K562 (cell line): Measurements from ENCODE around the gene FAM186B. TPM values are rescaled to one million over a fixed set of nuclear protein-coding genes. Genes with fewer than 3 reads are reported as not detected.

ENCODE experiments used
- ATAC-seq: fragments of 200-7000 bp; cut with Tn5 transposase; 3 replicates; pipeline ENCODE4 v1.9.1; 2020; ENCODE audit warnings: moderate library complexity
- BruUV-seq: library from RNA; stranded (reverse); fragments of 400-500 nt; replicated peaks from 2 replicates; lab custom pipeline; 2021; lab: Mats Ljungman, UMichigan
- CTCF ChIA-PET: fragments of 300-600 bp; formaldehyde crosslinking; extraction: SDS; loops from one replicate; lab custom pipeline; 2021; ENCODE audit warnings: low intra/inter-chr PET ratio; lab: Yijun Ruan, JAX
- POLR2A ChIA-PET: fragments of 300-600, 350-650 bp; sonication (Branson Sonifier 250); formaldehyde crosslinking; extraction: SDS; loops from one replicate; lab custom pipeline; 2021; ENCODE audit warnings: antibody characterized with exemption, inconsistent platforms; lab: Yijun Ruan, JAX
- DNase-seq, 4 experiments: peaks; one replicate each; pipeline versions ENCODE4 v3.0.0 to v3.0.0-alpha.2; 2011 to 2018; ENCODE audit warnings: low spot score in 3 of 4, mixed read lengths in 3 of 4; ENCODE audit errors: extremely low read depth in 1 of 4
- FAIRE-seq: peaks from 2 replicates; lab custom pipeline; 2011; peaks lifted over from hg19 to GRCh38; lab: Jason Lieb, UNC
- H2AFZ ChIP-seq: 2 replicates; pipeline ENCODE4 v1.6.0; 2011; ENCODE audit warnings: low read depth, low read length, control low read depth, inconsistent platforms
- H3K27ac ChIP-seq: fragments of 200-600 bp; 3 replicates; pipeline ENCODE4 v1.8.0; 2011; ENCODE audit warnings: low read depth, mild to moderate bottlenecking, control low read depth, inconsistent platforms, low read length, moderate library complexity, mixed read lengths; ENCODE audit errors: extremely low read depth
- H3K27me3 ChIP-seq, 2 experiments: fragments of 300-600 bp in 1 of 2; 2 replicates in 1 of 2; 3 replicates in 1 of 2; pipeline versions ENCODE4 v1.6.0 to v1.8.0; 2011; ENCODE audit warnings: inconsistent platforms in 2 of 2, low read length in 2 of 2, mild to moderate bottlenecking in 1 of 2, mixed read lengths in 1 of 2, moderate library complexity in 1 of 2; ENCODE audit not compliant: control insufficient read depth in 2 of 2, insufficient read depth in 2 of 2
- H3K36me3 ChIP-seq: fragments of 300-600 bp; 3 replicates; pipeline ENCODE4 v1.8.0; 2011; ENCODE audit warnings: mild to moderate bottlenecking, low read length, inconsistent platforms; ENCODE audit not compliant: control insufficient read depth, insufficient read depth
- H3K4me1 ChIP-seq, 2 experiments: fragments of 200-600 bp in 1 of 2; replicated peaks in 1 of 2; 2 replicates in 1 of 2; 3 replicates in 1 of 2; pipeline versions ENCODE4 v1.5.1 to v1.8.0; 2011; ENCODE audit warnings: inconsistent platforms in 2 of 2, low read length in 2 of 2, mild to moderate bottlenecking in 1 of 2, mixed read lengths in 1 of 2, moderate library complexity in 1 of 2; ENCODE audit not compliant: control insufficient read depth in 2 of 2, insufficient read depth in 2 of 2
- H3K4me2 ChIP-seq: 2 replicates; pipeline ENCODE4 v1.6.1; 2011; ENCODE audit warnings: low read length, control low read depth, inconsistent platforms, mixed read lengths; ENCODE audit not compliant: insufficient read depth
- H3K4me3 ChIP-seq: fragments of 200-600 bp; sonication (generic), shearing (Covaris generic); 2 replicates; pipeline ENCODE4 v1.5.1; 2016; ENCODE audit warnings: control low read depth, inconsistent platforms
- H3K79me2 ChIP-seq: fragments of 200-600 bp; 3 replicates; pipeline ENCODE4 v1.8.0; 2011; ENCODE audit warnings: low read length, inconsistent platforms; ENCODE audit not compliant: control insufficient read depth, insufficient read depth
- H3K9ac ChIP-seq, 2 experiments: 2 replicates each; pipeline versions ENCODE4 v1.6.0 to v1.6.1; 2011; ENCODE audit warnings: low read depth in 2 of 2, low read length in 2 of 2, control low read depth in 1 of 2, inconsistent platforms in 1 of 2, mild to moderate bottlenecking in 1 of 2, mixed read lengths in 1 of 2; ENCODE audit not compliant: insufficient read depth in 1 of 2
- H3K9me1 ChIP-seq: one replicate; pipeline ENCODE4 v1.6.0; 2011; ENCODE audit warnings: inconsistent platforms, mild to moderate bottlenecking, low read length, moderate library complexity; ENCODE audit not compliant: control insufficient read depth, insufficient read depth
- H3K9me3 ChIP-seq: replicated peaks from 2 replicates; pipeline ENCODE4 v1.5.1; 2011; ENCODE audit warnings: low read depth, low read length, inconsistent platforms; ENCODE audit not compliant: control insufficient read depth, insufficient read depth
- H4K20me1 ChIP-seq: replicated peaks from 2 replicates; pipeline ENCODE4 v1.6.1; 2011; ENCODE audit warnings: low read length, inconsistent platforms, mixed read lengths; ENCODE audit not compliant: control insufficient read depth, insufficient read depth
- HEY1 ChIP-seq: fragments of 250-450 bp; sonication (Bioruptor Pico); IDR thresholded peaks from 2 replicates; pipeline ENCODE4 v1.5.0; 2020; ENCODE audit warnings: mild to moderate bottlenecking, moderate library complexity, borderline replicate concordance
- HNRNPL ChIP-seq: fragments of 200-400 bp; formaldehyde crosslinking; IDR thresholded peaks from 2 replicates; pipeline ENCODE4 v1.6.1; 2017; ENCODE audit warnings: low read depth, mild to moderate bottlenecking, low read length
- L3MBTL2 ChIP-seq: fragments of 450-650 bp; IDR thresholded peaks from 2 replicates; pipeline ENCODE4 v1.6.1; 2016; ENCODE audit warnings: mild to moderate bottlenecking, moderate library complexity
- NUFIP1 ChIP-seq: fragments of 450-650 bp; IDR thresholded peaks from 2 replicates; pipeline ENCODE4 v1.6.1; 2018; ENCODE audit not compliant: partially characterized antibody
- PURB ChIP-seq: sonication (generic); formaldehyde crosslinking; IDR thresholded peaks from 2 replicates; pipeline ENCODE4 v1.9.0; 2021; ENCODE audit warnings: low read depth, mild to moderate bottlenecking, missing genetic modification reagents
- TEAD2 ChIP-seq: fragments of 450-650 bp; IDR thresholded peaks from 2 replicates; pipeline ENCODE4 v1.6.1; 2016; ENCODE audit warnings: missing genetic modification characterization, control low read depth, missing compliant biosample characterization
- TFAM ChIP-seq: fragments of 250-450 bp; sonication (Bioruptor Pico); conservative IDR thresholded peaks from 2 replicates; pipeline ENCODE4 v1.5.0; 2021; ENCODE audit warnings: mild to moderate bottlenecking, moderate library complexity
- ZKSCAN8 ChIP-seq: fragments of 200-800 bp; sonication (Bioruptor generic); IDR thresholded peaks from 2 replicates; pipeline ENCODE4 v1.6.1; 2016; ENCODE audit warnings: missing genetic modification characterization, missing compliant biosample characterization
- WGBS: fragments of 100-300 bp; shearing (Covaris generic); methylation state at CpG from one replicate; pipeline ENCODE4 v1.1.6; 2016; ENCODE audit warnings: low coverage, mixed read lengths; ENCODE audit not compliant: insufficient coverage; ENCODE audit errors: missing lambda C conversion rate; 5-methylcytosine and 5-hydroxymethylcytosine counted together
- in situ Hi-C: fragments of 300-500 bp; cut with MboI; formaldehyde crosslinking; loops from 4 replicates; pipeline ENCODE4 v1.15.0; 2018; ENCODE audit warnings: inconsistent platforms, mixed read lengths
- intact Hi-C: fragments of 100-400 bp; cut with micrococcal nuclease; formaldehyde crosslinking; loops from 2 replicates; pipeline ENCODE4 v1.14.2; 2022
- polyA plus RNA-seq, 8 experiments: library from polyadenylated mRNA; depleted of rRNA in 4 of 8; stranded (reverse) in 5 of 8; unstranded in 3 of 8; fragments of >200 nt; fragmentation: Nextera tagmentation in 2 of 8; fragmentation: Illumina TruSeq in 1 of 8; extraction: Ambion mirVana in 2 of 8; extraction: Trizol in 1 of 8; gene quantifications; 2 replicates each; pipeline versions ENCODE4 v1.2.1 to v1.2.3, GENCODE V29; 2011 to 2014; ENCODE audit warnings: inconsistent platforms in 1 of 8, missing spikeins in 1 of 8
- total RNA-seq, 7 experiments: library from RNA; depleted of rRNA in 6 of 7; stranded (reverse); fragments of >200 nt in 6 of 7; fragmentation: Illumina TruSeq in 2 of 7; extraction: Trizol in 2 of 7; gene quantifications; 2 replicates each; pipeline versions ENCODE4 v1.2.1 to v1.2.3, GENCODE V29; 2011 to 2021; ENCODE audit warnings: low replicate concordance in 1 of 7

The FAM186B gene
- total and polyA plus RNA-seq, 9 of the 15 experiments (the other 6 are each of a cell fraction or from before 2014, with no cell fraction given): 0.07 to 0.42 (median 0.15) TPM

DNA sequence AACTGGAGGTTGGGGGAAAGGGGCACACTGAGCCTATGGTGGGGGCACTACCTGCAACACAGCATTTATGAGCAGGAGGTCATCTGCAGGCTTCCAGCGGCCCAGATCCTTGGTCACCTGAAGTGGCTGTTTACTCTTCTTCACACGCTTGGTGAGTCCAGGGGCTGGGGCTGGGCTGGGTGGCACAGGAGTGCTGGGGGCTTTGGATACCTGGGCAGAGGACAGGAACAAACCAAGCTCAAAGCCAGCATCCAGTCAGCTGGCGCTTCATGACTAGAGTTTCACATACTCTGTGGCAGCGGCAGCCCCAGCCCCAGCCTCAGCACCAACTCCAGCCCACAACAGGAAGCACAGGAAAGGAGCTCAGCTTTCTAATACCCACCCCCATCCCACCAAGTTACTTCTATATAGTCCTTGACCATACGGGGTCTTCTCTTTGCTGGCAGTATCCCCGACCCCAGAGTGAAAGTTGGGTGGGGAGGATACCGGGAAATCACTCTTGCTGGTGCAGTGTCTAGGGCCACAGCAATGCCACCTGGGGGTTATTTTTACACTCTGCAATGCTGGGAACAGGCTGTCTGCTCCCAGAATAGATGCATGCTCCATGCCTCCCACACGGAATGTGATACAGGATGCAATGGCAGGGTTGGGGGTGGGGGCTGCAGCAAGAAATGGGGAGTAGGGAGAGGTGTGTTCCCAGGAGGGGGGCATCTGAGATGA is 40.6 kb downstream of the FAM186B start:
- ChIA-PET POLR2A (interaction anchor here (0.6 to 0.9 kb wide), 4 partner anchors 9 to 332 kb away, joined by 3 to 4 read pairs (median 3); partner anchors contain the start of gene SPATS2), CTCF (no interaction called here)
- Histone ChIP-seq H4K20me1 (no peaks in the 10 kb centered on the region), H3K4me2 (no peak overlapping the region), H3K36me3 (peaks cover 66% of the 10 kb centered on the region; the same call in 2 of the 3 replicates), H3K27me3 (no peaks in the 10 kb centered on the region), H3K9me1 (no peaks in the 10 kb centered on the region), H3K4me1 (peaks cover 5 to 8% of the 10 kb centered on the region in 2 experiments; a peak in 3 of 5 replicates), H3K9me3 (no peaks in the 10 kb centered on the region), H3K9ac (no peak overlapping the region; a peak in 1 of 4 replicates), H2AFZ (no peak overlapping the region), H3K27ac (no peak overlapping the region), H3K79me2 (peaks cover 36% of the 10 kb centered on the region), H3K4me3 (no peak overlapping the region)
- whole genome bisulfite sequencing: 89% methylated on average over 7 of the region's 8 CpGs
- in situ Hi-C loops: no loop called here
- no TSS peak for BruUV-seq
- ATAC-seq (no peak), DNase-seq (no peak), FAIRE-seq (no peak)
- intact Hi-C loops: no loop called here
- TF ChIP-seq TFAM (CRISPR knock-in tag): no peak
- no peak for TF ChIP-seq NUFIP1
- TF ChIP-seq ZKSCAN8 (CRISPR knock-in tag): no peak
- TF ChIP-seq PURB (CRISPR knock-in tag): no peak
- no peak for TF ChIP-seq TEAD2
- TF ChIP-seq L3MBTL2: no peak
- no peak for TF ChIP-seq HNRNPL
- TF ChIP-seq HEY1 (CRISPR knock-in tag): no peak
